NCI-H2081 (cell line): Measurements from ENCODE around the gene MRO.
A peak's percentile ranks its signal among the peaks of the same experiment; 100 is the strongest.
"Not testable (repeated sequence)": the region's sequence is repeated elsewhere in the genome, so short reads cannot be mapped to it uniquely, and the experiment has no call there.

Source experiments
- DNase-seq, 2 experiments: peaks; one replicate each; lab custom pipeline; 2025; lab: John Stamatoyannopoulos, UW

MRO gene

DNA sequence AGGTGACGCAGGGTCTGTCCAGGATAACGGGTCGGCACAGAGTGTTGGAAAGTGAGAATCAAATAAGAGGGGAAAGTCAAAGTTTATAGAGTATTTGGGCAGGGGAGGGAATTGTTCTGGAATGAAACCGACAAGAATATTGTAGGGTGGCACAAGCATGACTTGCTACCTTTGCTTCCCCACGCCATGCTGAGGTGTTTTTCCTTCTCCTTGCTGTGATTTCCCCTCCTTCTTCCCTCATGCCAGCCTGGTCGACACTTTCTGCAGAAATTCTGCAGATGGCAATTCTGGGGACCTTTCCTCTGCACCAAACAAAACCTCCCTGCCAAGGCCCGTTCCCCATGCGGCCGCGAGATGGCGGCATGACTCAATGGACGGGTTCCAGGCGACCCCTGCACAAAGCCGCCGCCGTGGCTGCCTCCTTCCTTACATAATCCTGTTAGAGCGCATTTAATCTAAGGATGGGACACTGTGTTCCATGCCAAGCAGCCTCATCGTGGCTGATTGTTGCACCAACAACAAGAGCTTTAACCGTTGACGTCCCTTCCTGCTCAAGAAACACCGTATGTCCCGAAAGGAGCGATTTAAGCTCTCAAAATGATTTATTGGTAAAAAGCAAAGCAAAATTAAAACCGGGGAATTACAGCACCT lies at the start of gene MRO:
TSS of gene MRO (minus strand) at position 289 of the 651 bp plus-strand sequence. CDS start 10,616 bp downstream, outside the sequence.
- peak; percentile 68 to 70 for DNase-seq

GRCh38 chr18:50869150-50869549 lies 49.3 kb upstream of the MRO start:
- peak in 1 of 2 experiments; percentile 2 for DNase-seq

DNA sequence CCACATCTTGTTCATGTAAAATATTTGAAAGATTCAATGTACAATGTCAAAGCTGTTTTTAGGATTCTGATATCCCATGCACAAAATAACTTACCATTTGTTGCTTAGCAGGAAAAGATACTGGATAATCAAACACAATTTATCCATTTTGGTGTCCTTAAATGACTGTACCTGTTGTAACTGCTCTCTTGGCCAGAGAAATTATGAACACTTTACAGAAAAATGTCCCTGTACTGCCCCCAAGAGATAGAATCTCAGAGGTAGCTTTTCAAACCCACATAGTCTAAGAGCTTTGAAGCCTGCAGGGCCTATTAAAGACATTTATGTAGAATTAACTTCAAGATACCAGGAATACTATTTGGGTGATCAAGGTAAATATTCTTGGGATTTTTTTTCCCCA lies 46.9 kb upstream of the MRO start:
- no peak for DNase-seq

DNA sequence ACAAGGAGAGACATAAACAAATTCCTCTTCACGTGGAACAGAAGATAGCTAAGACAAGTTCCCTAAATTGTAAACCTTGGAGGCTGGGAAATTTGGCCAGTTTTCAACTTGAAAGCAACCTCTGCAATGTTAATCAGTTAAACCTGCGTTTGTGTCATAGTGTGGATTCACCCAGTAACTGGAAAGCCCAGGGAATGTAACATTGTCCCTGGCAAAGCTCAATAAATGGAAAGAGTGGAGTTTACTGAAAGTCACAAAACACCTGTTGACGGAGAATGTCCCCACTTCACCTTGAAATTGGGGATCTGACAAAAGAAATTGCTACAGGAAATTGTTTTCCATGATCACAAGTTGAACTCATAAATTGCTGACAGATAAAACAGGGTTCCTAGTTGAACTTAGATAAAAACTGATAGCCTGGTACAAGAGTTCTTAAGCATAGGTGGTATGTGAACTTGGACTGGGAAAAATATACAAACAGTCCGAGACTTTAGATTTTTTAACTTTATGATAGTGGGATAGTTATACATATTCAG lies 44.1 kb upstream of the MRO start:
- no peak for DNase-seq

- DNase-seq = no peak
These were observed 42.6 kb upstream of the MRO start for GRCh38 chr18:50862401-50862800.

- no peak for DNase-seq
These were observed 41.8 kb upstream of the MRO start for GRCh38 chr18:50861617-50862016.

GRCh38 chr18:50859793-50860555 lies 40.2 kb upstream of the MRO start:
- DNase-seq = no peak

GRCh38 chr18:50857694-50858093 lies 37.9 kb upstream of the MRO start:
- no peak for DNase-seq

DNA sequence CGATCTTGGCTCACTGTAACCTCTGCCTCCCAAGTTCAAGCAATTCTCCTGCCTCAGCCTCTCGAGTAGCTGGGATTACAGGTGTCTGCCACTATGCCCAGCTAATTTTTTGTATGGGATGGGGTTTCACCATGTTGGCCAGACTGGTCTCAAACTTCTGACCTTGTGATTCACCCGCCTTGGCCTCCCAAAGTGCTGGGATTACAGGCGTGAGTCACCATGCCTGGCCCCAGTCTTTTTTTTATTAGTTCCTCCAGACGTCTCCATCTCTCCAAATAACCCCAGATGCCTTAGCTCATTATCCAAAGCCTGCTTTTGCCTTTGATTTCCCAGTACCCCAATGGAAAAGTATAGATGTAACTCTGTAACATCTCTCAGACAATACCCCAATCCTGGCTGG lies 37.4 kb upstream of the MRO start:
- DNase-seq = not testable (repeated sequence)

- no peak for DNase-seq
These were observed 36.4 kb upstream of the MRO start for GRCh38 chr18:50855976-50856757.

- DNase-seq = no peak
These were observed 34.1 kb upstream of the MRO start for GRCh38 chr18:50853863-50854271.

GRCh38 chr18:50850307-50851065 lies 30.7 kb upstream of the MRO start:
- no peak for DNase-seq

DNA sequence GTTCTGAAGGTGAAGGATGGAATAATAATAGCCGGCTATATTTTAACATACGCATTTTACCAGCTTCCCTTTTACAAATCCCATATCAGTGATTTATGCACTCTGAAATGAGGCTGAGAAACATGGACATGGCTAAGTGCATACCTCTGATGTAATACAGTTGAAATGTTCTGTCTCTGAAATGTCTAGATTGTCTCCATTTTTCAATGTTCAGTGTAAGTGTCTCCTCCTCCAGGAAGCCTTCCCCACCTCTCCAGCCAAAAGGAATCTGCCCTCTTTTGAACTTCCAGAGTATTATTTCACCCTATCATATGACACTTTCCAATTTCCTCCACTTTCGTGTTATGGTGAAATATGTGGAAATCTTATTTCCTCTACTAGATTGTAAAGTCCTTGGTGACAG lies 29.6 kb upstream of the MRO start:
- DNase-seq = no peak

GRCh38 chr18:50848991-50849390 lies 29.2 kb upstream of the MRO start:
- DNase-seq = no peak

DNA sequence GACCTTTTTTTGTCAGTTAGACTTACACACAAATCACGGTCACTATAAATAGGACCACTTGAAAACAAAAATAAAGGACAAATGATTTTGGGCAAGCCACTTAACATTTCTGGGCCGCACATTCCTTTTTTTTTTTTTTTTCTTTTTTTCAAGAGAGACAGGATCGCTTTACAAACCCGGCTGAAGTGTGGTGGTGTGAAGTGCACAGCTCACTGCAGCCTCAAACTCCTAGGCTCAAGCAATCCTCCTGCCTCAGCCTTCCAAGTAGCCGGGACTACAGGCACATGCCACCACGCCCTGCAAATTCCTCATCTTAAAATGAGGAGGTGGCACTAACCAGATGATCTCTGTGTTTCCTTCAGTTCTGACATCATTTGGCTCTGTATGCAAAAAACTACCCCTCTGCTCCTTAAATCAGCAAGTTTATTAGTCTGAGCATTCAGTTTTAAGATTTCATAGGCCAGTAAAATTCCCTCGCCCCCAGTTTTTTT lies 28.3 kb upstream of the MRO start:
- DNase-seq = no peak

GRCh38 chr18:50847192-50847591 lies 27.4 kb upstream of the MRO start:
- no peak for DNase-seq

DNA sequence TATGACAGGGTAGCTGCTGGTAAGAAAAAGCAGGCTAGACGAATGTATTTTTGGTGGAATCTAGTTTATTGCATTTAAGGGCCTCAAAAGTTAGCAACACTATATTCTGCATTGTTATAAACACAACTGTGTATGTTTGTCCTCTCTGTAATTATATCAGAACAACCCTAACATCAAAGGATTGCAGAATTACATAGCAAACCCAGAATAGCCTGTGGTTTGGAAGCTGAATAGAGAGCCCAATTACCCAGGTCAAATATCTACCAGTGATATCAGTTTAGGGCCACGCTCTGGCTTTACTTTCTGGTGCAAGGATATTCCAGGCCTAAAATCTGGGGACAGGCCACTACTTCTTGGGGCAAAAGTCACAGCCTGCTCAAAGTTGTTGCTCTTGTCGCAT lies 25.1 kb upstream of the MRO start:
- no peak for DNase-seq

DNA sequence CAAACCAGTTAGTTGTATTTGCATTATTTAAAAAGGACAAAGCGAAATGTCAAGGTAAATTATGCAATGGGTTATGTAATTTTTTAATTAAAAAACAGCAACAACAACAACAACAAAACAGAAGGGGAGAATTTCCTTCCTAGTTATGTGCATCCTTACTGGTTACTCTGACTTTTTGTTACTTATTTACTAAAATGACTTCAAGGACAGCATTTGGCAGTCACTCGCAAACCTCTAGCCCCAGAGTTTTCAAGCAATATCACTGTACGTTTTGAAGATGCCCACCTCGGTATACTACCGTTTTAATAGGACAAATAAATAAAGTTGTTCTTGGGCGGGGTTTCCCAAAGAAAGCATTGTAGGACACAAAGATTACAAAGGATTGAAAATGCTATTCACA lies 24.7 kb upstream of the MRO start:
- DNase-seq = no peak

- DNase-seq = no peak
These were observed 23.0 kb upstream of the MRO start for GRCh38 chr18:50842846-50843245.

GRCh38 chr18:50839996-50840395 lies 20.2 kb upstream of the MRO start:
- no peak for DNase-seq

DNA sequence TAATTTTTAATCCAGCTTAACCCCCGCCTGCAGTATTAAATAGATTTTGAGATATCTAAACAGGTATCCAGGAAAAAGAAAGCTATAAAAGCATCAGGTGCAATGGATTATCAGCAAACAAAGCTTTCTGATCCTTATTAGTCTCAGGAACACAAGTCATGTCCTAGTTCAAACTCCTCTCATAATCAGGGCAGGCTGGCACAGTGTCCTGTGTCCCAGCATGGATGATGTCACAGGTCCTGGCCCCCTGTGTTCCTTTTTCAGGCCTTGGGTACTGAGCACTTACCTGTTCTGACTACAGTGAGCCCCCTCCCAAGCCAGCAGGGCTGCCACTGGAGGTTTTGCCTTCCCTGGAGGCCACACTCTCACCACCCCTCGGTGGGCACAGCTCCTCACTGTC lies 19.5 kb upstream of the MRO start:
- DNase-seq = no peak

DNA sequence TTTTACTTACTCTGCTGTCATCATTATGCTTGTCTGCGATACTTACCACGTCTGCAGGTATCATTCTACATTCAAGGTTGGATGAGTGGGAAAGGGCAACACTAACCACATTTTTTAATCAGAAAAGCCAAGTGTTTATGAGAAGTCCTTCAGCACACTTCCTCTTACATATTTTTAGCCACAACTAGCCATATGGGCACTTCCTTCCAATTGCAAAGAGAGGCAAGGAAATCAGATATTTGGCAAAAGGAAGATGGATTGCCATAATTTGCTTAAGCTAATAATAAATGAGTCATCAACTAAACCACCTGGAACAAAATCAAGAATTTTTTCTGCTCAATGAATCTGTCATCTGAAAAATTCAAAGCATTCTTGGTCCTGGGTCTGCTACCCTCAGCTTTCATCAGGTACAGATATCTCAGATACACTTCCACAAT lies 16.7 kb upstream of the MRO start:
- peak in 1 of 2 experiments; percentile 21 for DNase-seq
